Measurements from ENCODE around the gene MAD2L2. TPM values are rescaled to one million over a fixed set of nuclear protein-coding genes. Genes with fewer than 3 reads are reported as not detected.

Gene MAD2L2
- total and polyA plus RNA-seq, 9 donors, result 13.0 to 35.9 (median 27.8) TPM

GRCh38 chr1:11697188-11697892, 16.4 kb upstream of the MAD2L2 start:
- Histone ChIP-seq H3K36me3 (no peaks in the 10 kb centered on the region), H3K4me1 (ENCODE audit: insufficient read depth) (no peaks in the 10 kb centered on the region), H3K9me3 (no peaks in the 10 kb centered on the region), H3K27ac (no peak overlapping the region), H3K27me3 (no peaks in the 10 kb centered on the region), H3K4me3 (no peak overlapping the region)
- TF ChIP-seq POLR2A (IDR thresholded peaks at IDR 0.05) (no peak), EP300 (IDR thresholded peaks at IDR 0.05) (no peak), CTCF (IDR thresholded peaks at IDR 0.05) (no peak)
- intact Hi-C loops (cut with DNase I), result no loop called here
- 57 to 67% (median 59%) methylated on average over 8 of the region's 8 CpGs for WGBS, 3 donors
- DNase-seq, result no peak

DNA sequence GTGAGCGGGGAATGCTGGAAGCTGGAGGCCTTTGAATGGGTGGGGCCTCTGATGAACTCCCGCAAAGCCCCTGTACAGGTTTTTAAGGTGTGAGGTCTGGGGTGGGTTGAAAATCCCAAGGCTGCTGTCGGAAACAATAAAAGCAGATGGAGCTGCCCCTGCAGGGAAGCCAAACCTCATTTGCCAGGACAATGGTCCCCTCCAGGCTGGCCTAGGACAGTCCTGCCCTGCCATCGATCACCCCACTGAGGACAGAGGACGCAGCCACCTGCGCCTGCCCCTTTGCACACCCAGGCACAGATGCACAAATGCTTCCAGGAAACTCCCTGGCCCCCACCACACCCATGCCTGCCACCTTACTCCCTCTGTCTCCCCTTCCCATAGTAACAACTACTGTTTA, 14.9 kb upstream of the MAD2L2 start:
- intact Hi-C loops (cut with DNase I), result no loop called here
- no peak for TF ChIP-seq EP300 (IDR thresholded peaks at IDR 0.05)
- no peak for TF ChIP-seq CTCF (IDR thresholded peaks at IDR 0.05)
- no peak for TF ChIP-seq POLR2A (IDR thresholded peaks at IDR 0.05)
- Histone ChIP-seq H3K4me3 (no peak overlapping the region), H3K27me3 (no peaks in the 10 kb centered on the region), H3K9me3 (no peaks in the 10 kb centered on the region), H3K36me3 (no peaks in the 10 kb centered on the region), H3K4me1 (ENCODE audit: insufficient read depth) (no peaks in the 10 kb centered on the region), H3K27ac (no peak overlapping the region)
- no peak for DNase-seq
- 81 to 88% (median 85%) methylated on average over 6 of the region's 6 CpGs for WGBS, 3 donors

GRCh38 chr1:11693917-11694316, 13.0 kb upstream of the MAD2L2 start:
- no peaks in the 10 kb centered on the region for H3K36me3 ChIP-seq
- intact Hi-C loops (cut with DNase I), result no loop called here
- H3K27me3 ChIP-seq, result no peaks in the 10 kb centered on the region
- 47 to 57% (median 50%) methylated on average over 5 of the region's 5 CpGs for WGBS, 3 donors
- H3K4me1 ChIP-seq (ENCODE audit: insufficient read depth), result no peaks in the 10 kb centered on the region
- H3K4me3 ChIP-seq, result no peak overlapping the region
- no peak overlapping the region for H3K27ac ChIP-seq
- no peaks in the 10 kb centered on the region for H3K9me3 ChIP-seq
- no peak for DNase-seq
- no peak for TF ChIP-seq POLR2A (IDR thresholded peaks at IDR 0.05)
- TF ChIP-seq EP300 (IDR thresholded peaks at IDR 0.05), result no peak
- TF ChIP-seq CTCF (IDR thresholded peaks at IDR 0.05), result no peak

DNA sequence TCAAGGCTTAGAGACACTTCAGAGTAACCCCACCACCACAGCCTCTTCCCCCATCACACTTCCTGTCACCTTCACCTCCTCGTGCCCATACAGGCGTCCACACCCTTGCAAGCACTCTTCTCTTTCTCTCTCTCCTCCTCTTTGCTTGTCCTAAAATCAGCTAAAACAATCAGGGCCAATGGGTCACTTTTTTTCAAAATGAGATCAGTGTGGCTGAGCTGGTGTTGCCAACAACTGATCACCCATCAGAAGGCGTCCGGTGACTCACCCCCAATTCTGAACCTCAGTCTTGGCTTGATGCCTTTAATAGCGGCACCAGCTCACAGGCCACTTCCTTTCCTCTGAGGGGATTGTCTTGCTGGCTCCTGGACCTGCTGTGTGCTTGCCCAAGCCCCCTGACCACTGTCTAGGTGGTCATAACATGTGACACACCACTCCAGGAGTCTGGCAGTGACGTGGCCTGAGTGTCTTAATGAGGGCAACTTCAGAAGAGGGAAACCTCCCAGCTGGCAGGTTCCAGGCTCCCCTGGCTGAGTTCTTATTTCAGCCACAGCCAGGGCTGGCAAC, 12.2 kb upstream of the MAD2L2 start:
- TF ChIP-seq POLR2A (IDR thresholded peaks at IDR 0.05) (no peak), EP300 (IDR thresholded peaks at IDR 0.05) (no peak), CTCF (IDR thresholded peaks at IDR 0.05) (no peak)
- intact Hi-C loops (cut with DNase I), result no loop called here
- 20 to 27% (median 26%) methylated on average over 6 of the region's 6 CpGs for WGBS, 3 donors
- no peak overlapping the region for H3K27ac ChIP-seq
- no peak for DNase-seq
- H3K36me3 ChIP-seq, result no peaks in the 10 kb centered on the region
- no peaks in the 10 kb centered on the region for H3K9me3 ChIP-seq
- H3K4me3 ChIP-seq, result no peak overlapping the region
- no peaks in the 10 kb centered on the region for H3K27me3 ChIP-seq
- no peaks in the 10 kb centered on the region for H3K4me1 ChIP-seq (ENCODE audit: insufficient read depth)

Data from ovary (tissue), 9 donors.